ENCODE measurements around the gene DEF6.
A peak's percentile ranks its signal among the peaks of the same experiment; 100 is the strongest.

The DEF6 gene

DNA sequence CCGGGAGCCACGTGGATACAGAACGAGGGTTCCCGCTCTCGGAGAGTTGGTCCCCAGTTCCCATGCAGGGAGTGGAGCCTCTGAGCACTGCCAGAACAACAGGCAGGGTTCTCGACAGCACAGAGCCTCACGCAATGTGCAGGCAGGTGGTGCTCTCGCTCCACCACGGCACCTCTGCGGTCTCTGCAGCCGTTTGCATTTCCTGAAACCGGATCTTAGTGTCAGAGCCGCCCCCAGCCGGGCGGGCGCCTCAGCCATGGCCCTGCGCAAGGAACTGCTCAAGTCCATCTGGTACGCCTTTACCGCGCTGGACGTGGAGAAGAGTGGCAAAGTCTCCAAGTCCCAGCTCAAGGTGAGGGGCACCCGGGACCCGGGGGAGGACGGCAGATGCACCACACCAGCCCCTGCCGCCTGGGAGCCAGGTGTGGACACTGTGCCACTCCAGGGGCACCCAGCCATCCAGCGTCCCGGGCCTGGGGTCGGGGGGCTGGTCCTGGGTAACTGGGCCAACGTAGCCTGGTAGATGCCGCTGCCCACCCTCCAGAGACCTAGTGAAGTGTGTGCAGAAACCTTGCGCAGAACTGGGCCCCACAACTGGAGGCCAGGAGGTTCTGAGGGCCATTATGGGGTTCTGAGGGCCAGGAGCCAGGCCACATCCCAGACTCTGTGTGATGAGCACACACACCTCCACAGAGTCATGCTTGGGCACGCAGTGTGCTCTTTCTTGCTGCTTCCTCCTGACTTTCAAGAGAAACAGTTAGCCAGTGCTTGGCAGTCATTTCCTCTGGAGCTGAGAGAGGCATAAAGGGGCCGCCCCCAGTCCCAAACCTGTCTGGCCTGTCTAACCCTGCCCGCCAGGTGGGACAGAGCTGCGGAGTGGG is at the start of gene DEF6:
DEF6 (plus strand) TSS at position 218 of the 881 bp plus-strand sequence; CDS start at position 257, 39 bp downstream.
- peak; percentile 58 for DNase-seq (ENCODE audit: low read depth)

GRCh38 chr6:35248300-35248699 is 49.3 kb upstream of the DEF6 start:
- no peak for DNase-seq (ENCODE audit: low read depth)

GRCh38 chr6:35248965-35249364 is 48.7 kb upstream of the DEF6 start:
- DNase-seq (ENCODE audit: low read depth): no peak

DNA sequence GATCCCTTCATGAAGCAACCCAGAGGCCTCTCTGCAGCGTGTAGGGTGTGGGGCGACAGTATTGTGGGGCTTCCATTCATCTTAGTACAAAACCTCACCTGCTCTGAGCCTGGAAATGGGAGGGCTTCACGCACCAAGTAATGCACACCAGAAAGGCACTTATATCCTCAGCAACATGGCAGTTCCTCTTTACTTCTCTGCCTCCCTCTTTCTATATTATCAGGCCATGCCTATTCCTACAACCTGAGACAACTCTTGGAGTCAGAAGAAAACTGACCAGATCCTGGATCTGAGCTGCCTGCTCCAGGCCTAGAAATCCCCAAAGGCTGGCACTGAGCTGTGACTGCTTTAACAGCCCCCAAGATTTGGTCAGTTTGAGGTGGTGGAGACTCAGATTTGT is 45.7 kb upstream of the DEF6 start:
- no peak for DNase-seq (ENCODE audit: low read depth)

DNA sequence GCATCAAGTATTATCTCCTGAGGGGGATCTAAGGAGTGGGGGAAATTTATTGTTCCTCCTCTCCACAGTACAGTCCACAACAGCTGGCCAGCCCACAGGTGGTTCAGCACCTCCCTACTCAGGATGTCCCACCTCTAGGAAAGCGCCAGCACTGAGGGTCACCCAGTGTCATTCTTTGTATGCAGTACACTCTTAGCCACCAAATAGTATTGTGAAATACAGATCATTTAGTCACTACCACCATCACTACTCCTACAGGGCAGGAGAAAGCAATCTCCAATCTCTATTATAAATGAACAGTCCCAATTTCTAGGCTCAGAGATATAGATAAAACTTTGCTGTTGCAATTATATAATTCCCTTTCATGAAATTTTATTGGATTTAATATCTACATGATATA is 44.4 kb upstream of the DEF6 start:
- DNase-seq (ENCODE audit: low read depth): no peak

- DNase-seq (ENCODE audit: low read depth): no peak
Observed at GRCh38 chr6:35258336-35258735, 39.3 kb upstream of the DEF6 start.

DNA sequence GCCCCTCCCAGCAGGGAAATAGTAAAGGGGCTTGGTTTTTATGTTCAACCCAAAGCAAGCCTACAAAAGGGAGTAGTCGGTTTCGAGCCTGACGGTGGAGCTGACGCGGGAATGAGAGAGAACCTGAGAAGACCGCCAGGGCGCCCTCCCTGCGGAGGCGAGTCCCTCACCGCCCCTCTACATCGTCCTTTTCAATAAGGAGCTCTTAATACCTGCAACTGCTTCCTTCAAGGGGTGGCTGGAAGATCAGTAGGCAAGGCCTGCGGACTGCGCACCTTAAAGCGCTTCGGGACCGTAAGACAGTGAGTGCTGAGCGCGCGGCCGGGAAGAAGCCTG is 38.8 kb upstream of the DEF6 start:
- peak; percentile 13 for DNase-seq (ENCODE audit: low read depth)

DNA sequence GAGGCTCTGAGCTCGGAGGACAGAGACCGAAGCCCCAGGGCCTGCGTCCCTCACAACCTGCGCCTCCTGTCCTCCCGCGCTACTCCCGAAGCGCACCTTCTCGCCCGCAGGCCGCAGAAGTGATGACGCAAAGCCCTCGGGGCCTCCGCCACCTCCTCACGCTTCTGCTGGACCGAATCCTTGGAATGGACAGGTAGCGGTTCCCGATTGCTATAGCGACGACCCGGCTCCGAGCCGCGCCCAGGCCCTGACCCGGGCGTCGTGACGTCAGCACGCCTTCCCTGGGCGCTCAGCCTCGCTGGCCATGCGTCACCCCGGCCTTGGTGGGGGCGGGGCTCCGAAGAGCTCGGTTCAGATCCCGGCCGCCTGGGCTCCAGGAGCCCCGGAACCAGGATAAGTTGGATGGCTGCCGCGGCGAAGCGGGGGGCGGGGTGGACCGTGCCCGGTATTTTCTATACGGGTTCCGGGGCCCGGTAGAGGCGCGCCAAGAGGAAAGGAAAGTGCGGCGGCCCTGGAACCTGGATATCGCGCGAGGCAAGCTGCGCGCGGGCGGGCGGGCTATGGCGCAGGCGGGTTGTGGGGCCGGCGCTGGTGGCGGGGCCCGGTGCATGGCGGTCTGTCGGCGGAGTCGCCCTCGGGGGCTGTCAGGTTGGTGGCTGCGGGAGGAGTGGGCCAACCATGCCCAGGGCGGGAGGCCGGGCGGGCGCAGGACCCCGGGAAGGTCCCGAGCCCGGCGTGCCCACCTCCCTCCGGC is 38.2 kb upstream of the DEF6 start, which contains the start of gene ZNF76:
ZNF76 (plus strand) TSS at position 542 of the 754 bp plus-strand sequence. CDS start 21,417 bp downstream, outside the sequence.
- DNase-seq (ENCODE audit: low read depth): peak; percentile 78

- DNase-seq (ENCODE audit: low read depth): peak; percentile 29
Observed at GRCh38 chr6:35259948-35260590, 37.5 kb upstream of the DEF6 start.

DNA sequence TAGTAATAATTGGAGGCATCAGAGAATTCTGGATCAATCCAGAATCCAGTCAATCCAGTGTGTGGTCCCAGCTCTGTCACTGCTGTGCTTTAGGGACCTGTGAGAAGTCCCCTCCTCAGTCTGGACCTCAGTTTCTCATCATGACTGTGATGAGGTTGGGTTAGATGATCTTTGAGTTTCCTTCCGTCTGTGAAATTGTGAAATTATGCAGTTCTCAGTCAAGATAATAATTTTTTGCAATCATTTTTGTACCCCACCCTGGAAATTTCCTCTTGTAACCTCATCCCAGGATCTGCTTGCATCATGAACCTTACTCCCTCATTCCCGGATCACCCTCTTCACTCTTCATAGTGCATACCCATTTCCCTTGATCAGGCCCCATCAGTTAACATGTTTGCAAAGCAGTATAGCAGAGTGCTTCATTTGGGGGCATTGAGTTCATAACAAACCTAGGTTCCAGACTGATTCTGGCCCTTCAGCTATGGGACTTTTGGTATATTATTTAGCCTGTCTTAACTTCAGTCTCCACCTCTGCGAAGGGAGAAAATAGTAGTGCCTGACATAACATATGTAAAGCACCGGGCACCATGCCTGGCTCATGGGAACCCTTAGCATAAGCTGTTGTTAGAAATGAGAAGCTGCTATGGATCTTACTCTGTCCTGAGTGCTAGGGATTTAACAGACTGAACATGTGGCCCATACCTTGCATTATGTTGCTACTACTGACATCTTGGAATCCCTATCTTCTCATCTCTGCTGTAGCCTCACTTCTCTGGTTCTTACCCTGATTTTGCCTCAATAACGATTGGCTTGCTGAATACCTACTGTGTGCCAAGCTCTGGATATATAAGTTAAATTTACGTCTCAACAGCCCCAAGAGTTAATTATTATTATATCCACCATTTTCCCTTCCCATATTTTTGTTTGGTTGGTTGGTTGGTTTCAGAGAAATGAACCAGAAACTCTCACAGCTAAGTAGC is 36.7 kb upstream of the DEF6 start:
- no peak for DNase-seq (ENCODE audit: low read depth)

DNA sequence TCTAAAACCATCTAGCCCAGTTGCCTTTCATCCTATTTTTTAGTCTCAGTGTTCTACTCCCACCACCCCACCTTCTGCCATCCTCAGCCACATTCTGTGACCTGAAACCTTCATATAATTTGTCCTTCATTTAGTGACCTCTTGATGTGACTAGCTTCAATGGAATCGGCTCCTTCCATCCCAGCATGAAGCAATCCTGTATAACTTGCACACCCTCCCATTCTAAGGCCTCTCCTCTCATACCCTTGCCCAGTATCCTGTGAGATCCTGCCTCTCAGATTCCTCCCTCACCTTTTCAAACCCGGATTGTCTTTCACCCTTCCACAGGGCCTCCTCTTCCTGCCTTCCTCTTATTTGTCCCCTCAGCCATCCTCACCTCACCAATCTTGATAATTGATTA is 35.0 kb upstream of the DEF6 start:
- DNase-seq (ENCODE audit: low read depth): no peak

- no peak for DNase-seq (ENCODE audit: low read depth)
Observed at GRCh38 chr6:35264550-35265274, 32.9 kb upstream of the DEF6 start.

GRCh38 chr6:35265523-35265922 is 32.1 kb upstream of the DEF6 start:
- no peak for DNase-seq (ENCODE audit: low read depth)

DNA sequence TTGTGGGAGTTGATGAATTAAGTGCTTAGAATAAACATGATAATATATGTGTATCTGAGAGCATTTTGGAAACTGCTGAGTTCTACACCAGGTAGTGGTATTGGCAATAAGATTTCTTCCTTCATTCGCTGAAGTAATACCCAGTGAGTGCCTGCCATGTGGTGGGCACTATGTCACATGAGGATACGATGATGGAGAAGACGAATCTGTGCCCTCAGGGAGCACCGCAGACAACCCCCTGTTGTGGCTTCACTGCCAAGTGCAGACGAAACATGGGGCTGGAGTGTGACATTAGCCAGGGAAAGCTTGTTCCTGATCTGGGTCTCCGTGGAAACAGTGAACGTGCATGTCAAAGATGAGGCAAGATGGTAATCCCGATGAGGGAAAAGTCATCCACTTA is 30.2 kb upstream of the DEF6 start:
- DNase-seq (ENCODE audit: low read depth): no peak

DNA sequence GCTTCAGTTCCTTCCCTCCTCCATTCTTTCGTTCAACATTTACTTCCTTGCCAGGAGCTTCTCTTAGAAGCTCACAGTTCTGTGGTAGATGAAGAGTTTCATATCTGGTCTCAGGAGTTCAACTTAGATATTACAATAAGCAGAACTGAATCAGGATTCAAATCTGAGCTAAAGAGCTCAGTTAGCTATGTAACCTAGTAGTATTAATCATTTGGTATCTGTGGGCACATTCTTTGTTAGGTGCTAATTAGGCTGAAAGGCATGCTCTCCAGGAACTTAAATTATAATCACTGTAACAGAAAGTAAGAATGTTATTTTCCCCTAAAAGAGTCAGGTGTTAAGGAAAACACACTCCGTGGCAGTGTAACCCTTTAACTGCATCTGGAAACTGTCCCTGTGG is 29.7 kb upstream of the DEF6 start:
- no peak for DNase-seq (ENCODE audit: low read depth)

- DNase-seq (ENCODE audit: low read depth): no peak
Observed at GRCh38 chr6:35272005-35272404, 25.6 kb upstream of the DEF6 start.

DNA sequence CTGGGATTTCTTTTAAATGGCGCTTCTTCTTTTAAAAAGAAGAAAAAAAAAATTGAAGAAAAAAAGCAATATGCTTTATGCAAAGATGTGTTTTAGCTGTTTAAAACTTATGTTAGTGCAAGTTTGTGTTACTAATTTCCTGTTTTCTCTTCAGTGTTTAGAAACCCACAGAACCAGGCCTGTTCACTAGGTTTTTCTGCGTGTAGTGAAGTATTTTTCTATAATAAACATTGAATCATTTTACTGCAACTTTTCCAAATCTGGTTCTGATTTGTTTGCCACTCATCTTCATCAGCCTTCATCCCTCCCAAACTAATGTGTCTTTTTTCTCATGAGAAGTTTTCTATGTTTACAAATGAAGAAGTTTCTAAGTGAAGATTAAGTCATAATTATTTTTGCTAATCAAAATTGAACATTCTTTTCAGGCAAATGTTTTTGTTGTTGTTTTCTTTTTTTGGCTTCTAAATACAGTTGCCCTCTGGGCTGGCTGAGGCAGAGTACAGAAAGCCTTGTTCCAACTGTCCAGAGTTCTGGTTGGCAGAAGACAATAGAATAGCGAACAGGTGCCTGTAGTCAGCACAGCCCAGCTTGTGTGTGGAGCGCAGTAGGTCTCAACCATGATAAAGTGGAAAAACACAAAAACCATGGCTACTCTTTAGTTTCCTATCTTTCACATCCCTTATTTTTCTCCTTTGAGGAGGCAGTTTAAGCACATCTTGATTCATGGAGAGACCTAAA is 23.6 kb upstream of the DEF6 start:
- DNase-seq (ENCODE audit: low read depth): no peak

GRCh38 chr6:35275744-35276260 is 21.8 kb upstream of the DEF6 start:
- DNase-seq (ENCODE audit: low read depth): no peak

DNA sequence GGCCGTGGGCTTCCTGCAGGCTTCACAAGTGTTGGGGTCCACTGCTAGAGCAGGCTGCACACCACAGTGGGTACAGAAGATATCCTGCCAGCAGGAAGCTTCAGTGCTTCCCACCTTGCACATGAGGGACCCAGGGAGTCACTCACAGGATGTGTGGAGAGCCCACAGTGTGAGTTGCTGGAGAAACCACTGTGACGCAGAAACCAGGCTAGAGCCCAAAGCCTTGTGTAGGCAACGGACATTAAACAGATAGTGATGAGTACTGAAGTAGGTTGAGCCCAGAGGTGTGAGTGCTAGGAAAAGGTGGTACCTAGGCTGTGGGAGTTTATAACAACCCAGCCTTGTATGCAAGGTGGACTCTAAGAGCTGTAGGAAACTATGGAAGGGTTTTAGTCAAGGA is 18.9 kb upstream of the DEF6 start:
- DNase-seq (ENCODE audit: low read depth): no peak

DNA sequence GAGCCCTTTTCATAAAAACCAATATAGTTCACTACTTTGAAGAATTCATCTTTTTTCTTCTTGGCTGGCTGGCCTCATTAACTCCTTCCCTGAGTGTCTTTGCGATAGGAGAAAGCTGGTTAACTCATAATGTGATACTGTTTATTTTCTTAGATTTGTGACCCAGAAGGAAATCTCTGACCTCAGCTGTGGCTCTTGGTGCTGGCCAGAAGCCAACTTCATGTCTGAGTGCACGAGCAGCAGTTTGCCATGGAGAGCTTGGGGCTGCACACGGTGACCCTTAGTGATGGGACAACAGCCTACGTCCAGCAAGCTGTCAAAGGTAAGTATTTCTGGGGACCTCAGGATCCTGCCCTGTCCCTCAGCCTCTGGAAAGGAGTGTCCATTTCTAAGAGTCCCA is 16.7 kb upstream of the DEF6 start:
- DNase-seq (ENCODE audit: low read depth): no peak

Measured in stimulated activated CD8-positive, alpha-beta memory T cell treated with anti-CD3 and anti-CD28 coated beads, Interleukin-15, amount 100 ng/mL, for 24 hours (primary cell).